MM.1S (cell line): ENCODE data around the gene SLIT3.

Experiments used
- DNase-seq: peaks from one replicate; pipeline ENCODE4 v3.0.0-alpha.2; 2015
- H2AFZ ChIP-seq: fragments of 300-600 bp; sonication (generic); 2 replicates; pipeline ENCODE4 v1.6.0; 2016; ENCODE audit warnings: antibody characterized with exemption, low read length
- H3F3A ChIP-seq: fragments of 300-600 bp; sonication (generic); 2 replicates; pipeline ENCODE4 v1.6.1; 2016; ENCODE audit warnings: mild to moderate bottlenecking, antibody characterized with exemption, low read length, moderate library complexity, mixed read lengths; ENCODE audit not compliant: insufficient read depth
- H3K27ac ChIP-seq: fragments of 300-600 bp; sonication (generic); 2 replicates; pipeline ENCODE4 v1.5.1; 2016; ENCODE audit warnings: mild to moderate bottlenecking, low read length
- H3K27me3 ChIP-seq: fragments of 300-600 bp; sonication (generic); replicated peaks from 2 replicates; pipeline ENCODE4 v1.6.0; 2016; ENCODE audit warnings: low read length; ENCODE audit not compliant: insufficient read depth
- H3K36me3 ChIP-seq: fragments of 300-600 bp; sonication (generic); replicated peaks from 2 replicates; pipeline ENCODE4 v1.6.1; 2016; ENCODE audit warnings: mild to moderate bottlenecking, low read length, mixed read lengths; ENCODE audit not compliant: insufficient read depth
- H3K4me1 ChIP-seq: fragments of 300-600 bp; sonication (generic); 2 replicates; pipeline ENCODE4 v1.6.1; 2016; ENCODE audit warnings: low read length, mixed read lengths
- H3K4me2 ChIP-seq: fragments of 300-600 bp; sonication (generic); 2 replicates; pipeline ENCODE4 v1.6.0; 2016; ENCODE audit warnings: low read depth, low read length
- H3K4me3 ChIP-seq: fragments of 300-600 bp; sonication (generic); 2 replicates; pipeline ENCODE4 v1.5.1; 2016; ENCODE audit warnings: low read length, mixed read lengths
- H3K79me2 ChIP-seq: fragments of 300-600 bp; sonication (generic); 2 replicates; pipeline ENCODE4 v1.6.1; 2016; ENCODE audit warnings: mixed run types, low read length, mixed read lengths
- H3K9ac ChIP-seq: fragments of 300-600 bp; sonication (generic); 2 replicates; pipeline ENCODE4 v1.6.1; 2016; ENCODE audit warnings: low read length, mixed read lengths
- H3K9me2 ChIP-seq: fragments of 300-600 bp; sonication (generic); replicated peaks from 2 replicates; pipeline ENCODE4 v1.6.1; 2016; ENCODE audit warnings: mild to moderate bottlenecking, low read length, mixed read lengths; ENCODE audit not compliant: insufficient read depth
- H3K9me3 ChIP-seq: fragments of 300-600 bp; sonication (generic); replicated peaks from 2 replicates; pipeline ENCODE4 v1.6.1; 2016; ENCODE audit warnings: mild to moderate bottlenecking, low read length, mixed read lengths; ENCODE audit not compliant: insufficient read depth
- H4K20me1 ChIP-seq: fragments of 300-600 bp; sonication (generic); 2 replicates; pipeline ENCODE4 v1.6.1; 2016; ENCODE audit warnings: mild to moderate bottlenecking, low read length, moderate library complexity, mixed read lengths; ENCODE audit not compliant: insufficient read depth
- EZH2 ChIP-seq: fragments of 300-600 bp; sonication (generic); optimal IDR thresholded peaks from 2 replicates; pipeline ENCODE3; 2017; ENCODE audit warnings: low read depth, mild to moderate bottlenecking, antibody characterized with exemption, low read length, mixed read lengths
- EZH2phosphoT487 ChIP-seq: fragments of 300-600 bp; sonication (generic); IDR thresholded peaks from 2 replicates; pipeline ENCODE4 v1.6.1; 2018; ENCODE audit warnings: antibody characterized with exemption, low read length
- TF ChIP-seq, protein P1 (sequence below): fragments of 300-600 bp; sonication (generic); IDR thresholded peaks from 2 replicates; pipeline ENCODE4 v1.5.1; 2016; ENCODE audit warnings: antibody characterized with exemption, low read length, mixed read lengths

The SLIT3 gene

DNA sequence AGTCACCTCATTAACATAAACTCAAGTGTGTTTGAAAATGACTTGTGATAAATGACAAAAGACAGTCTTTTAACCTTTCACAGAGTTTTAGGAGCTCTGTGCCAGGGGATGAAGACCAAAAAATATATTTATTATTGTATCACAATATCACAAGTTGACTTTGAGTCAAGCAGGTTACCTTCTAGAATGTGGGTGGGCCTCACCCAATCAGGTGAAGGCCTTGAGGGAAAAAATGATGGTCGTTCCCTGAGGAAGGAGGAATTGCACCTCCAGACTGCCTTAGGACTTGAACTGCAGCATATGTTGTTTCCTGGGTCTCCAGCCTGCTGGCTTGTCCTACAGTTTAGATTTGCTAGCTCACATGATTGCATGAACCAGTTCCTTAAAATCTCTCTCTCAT lies 680.1 kb downstream of the SLIT3 start:
- Histone ChIP-seq H3K4me3 (no peak overlapping the region), H3K4me2 (no peak overlapping the region), H3K27ac (no peak overlapping the region), H3K4me1 (no peaks in the 10 kb centered on the region), H2AFZ (no peak overlapping the region), H3F3A (no peaks in the 10 kb centered on the region), H4K20me1 (no peaks in the 10 kb centered on the region), H3K79me2 (no peaks in the 10 kb centered on the region), H3K9ac (no peak overlapping the region), H3K9me3 (no peaks in the 10 kb centered on the region), H3K9me2 (no peaks in the 10 kb centered on the region), H3K36me3 (no peaks in the 10 kb centered on the region), H3K27me3 (no peaks in the 10 kb centered on the region)
- no peak for DNase-seq
- TF ChIP-seq, protein P1, sequence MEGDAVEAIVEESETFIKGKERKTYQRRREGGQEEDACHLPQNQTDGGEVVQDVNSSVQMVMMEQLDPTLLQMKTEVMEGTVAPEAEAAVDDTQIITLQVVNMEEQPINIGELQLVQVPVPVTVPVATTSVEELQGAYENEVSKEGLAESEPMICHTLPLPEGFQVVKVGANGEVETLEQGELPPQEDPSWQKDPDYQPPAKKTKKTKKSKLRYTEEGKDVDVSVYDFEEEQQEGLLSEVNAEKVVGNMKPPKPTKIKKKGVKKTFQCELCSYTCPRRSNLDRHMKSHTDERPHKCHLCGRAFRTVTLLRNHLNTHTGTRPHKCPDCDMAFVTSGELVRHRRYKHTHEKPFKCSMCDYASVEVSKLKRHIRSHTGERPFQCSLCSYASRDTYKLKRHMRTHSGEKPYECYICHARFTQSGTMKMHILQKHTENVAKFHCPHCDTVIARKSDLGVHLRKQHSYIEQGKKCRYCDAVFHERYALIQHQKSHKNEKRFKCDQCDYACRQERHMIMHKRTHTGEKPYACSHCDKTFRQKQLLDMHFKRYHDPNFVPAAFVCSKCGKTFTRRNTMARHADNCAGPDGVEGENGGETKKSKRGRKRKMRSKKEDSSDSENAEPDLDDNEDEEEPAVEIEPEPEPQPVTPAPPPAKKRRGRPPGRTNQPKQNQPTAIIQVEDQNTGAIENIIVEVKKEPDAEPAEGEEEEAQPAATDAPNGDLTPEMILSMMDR = no peak
- TF ChIP-seq EZH2phosphoT487 (no peak), EZH2 (no peak)

DNA sequence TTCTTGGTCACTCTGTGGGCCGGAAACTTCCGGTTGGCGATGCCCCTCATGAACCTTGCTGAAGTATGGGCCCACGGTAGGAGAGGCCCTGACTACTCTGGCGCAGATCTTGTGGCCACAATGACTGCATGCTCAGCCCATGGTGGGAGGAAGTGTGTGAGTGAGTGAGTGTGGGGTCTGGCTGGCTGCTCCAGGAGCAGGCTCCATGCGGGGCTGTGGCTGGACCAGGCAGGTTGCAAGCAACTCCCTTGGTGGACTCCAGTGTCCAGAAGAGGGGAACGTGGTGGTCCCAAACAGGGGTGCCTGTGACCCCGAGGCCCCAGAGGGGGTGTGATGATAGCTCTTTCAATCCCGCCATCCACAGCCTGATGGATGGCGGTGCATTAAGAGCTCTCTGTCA lies 686.3 kb downstream of the SLIT3 start:
- no peak overlapping the region for H2AFZ ChIP-seq
- no peaks in the 10 kb centered on the region for H4K20me1 ChIP-seq
- H3K27ac ChIP-seq = no peak overlapping the region

DNA sequence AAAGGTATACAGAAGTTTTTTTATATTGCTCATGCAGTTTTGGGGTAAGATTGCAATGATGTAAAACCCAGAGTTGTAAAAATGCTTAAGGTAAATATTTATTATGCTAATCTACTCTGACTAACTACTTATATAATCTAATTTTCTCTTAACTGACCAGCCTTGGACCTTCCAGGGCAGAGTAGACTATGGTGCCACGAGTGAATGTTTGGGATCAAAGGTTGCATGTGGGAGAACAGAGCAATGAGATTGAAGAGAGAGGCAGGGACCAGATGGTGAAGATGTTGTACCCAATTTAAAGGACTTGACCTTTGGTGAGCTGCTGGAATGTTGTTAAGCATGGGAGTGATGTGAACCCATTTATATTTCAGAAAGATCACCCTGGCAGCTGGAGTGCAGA lies 686.9 kb downstream of the SLIT3 start:
- Histone ChIP-seq H2AFZ (no peak overlapping the region), H3K27ac (no peak overlapping the region), H3K4me1 (no peaks in the 10 kb centered on the region), H3K4me2 (no peak overlapping the region), H3K9me2 (no peaks in the 10 kb centered on the region), H3K79me2 (no peaks in the 10 kb centered on the region), H3K9me3 (no peaks in the 10 kb centered on the region), H3K4me3 (no peak overlapping the region), H3K36me3 (no peaks in the 10 kb centered on the region), H4K20me1 (no peaks in the 10 kb centered on the region), H3F3A (no peaks in the 10 kb centered on the region), H3K27me3 (no peaks in the 10 kb centered on the region), H3K9ac (no peak overlapping the region)
- TF ChIP-seq, protein P1 = no peak
- TF ChIP-seq EZH2phosphoT487 = no peak
- TF ChIP-seq EZH2 = no peak
- no peak for DNase-seq

More for the DNA sequence above, 686.3 kb downstream of the SLIT3 start:
- Histone ChIP-seq H3K27me3 (no peaks in the 10 kb centered on the region), H3K79me2 (no peaks in the 10 kb centered on the region), H3K9ac (no peak overlapping the region), H3K9me3 (no peaks in the 10 kb centered on the region), H3K9me2 (no peaks in the 10 kb centered on the region), H3K36me3 (no peaks in the 10 kb centered on the region), H3K4me3 (no peak overlapping the region), H3K4me1 (no peaks in the 10 kb centered on the region), H3K4me2 (no peak overlapping the region), H3F3A (no peaks in the 10 kb centered on the region)
- TF ChIP-seq, protein P1 = no peak
- no peak for TF ChIP-seq EZH2
- TF ChIP-seq EZH2phosphoT487 = no peak
- DNase-seq = no peak
